Activated naive CD8-positive, alpha-beta T cell treated with anti-CD3 and anti-CD28 coated beads, Interleukin-2, amount 10 ng/mL, durations not matched to agents 7 days and 5 days (primary cell): ENCODE measurements around the gene CDH13. TPM values are rescaled to one million over a fixed set of nuclear protein-coding genes. Genes with fewer than 3 reads are reported as not detected.

ENCODE experiments used
- ATAC-seq: fragments of 150-1000 bp; cut with Tn5 transposase; one replicate; pipeline ENCODE4 v1.10.0; 2021; ENCODE audit warnings: low read depth, moderate library complexity
- POLR2A ChIA-PET: fragments of 350-600 bp; sonication (Branson Sonifier 250); formaldehyde crosslinking; loops from one replicate; lab custom pipeline; 2021; ENCODE audit warnings: antibody characterized with exemption; lab: Charles Lee
- DNase-seq: peaks from one replicate; pipeline ENCODE4 v3.0.0; 2021
- H3K27ac Mint-ChIP-seq: one replicate; pipeline ENCODE4 v1.8.0; 2022; ENCODE audit warnings: mild to moderate bottlenecking, mixed read lengths
- H3K27me3 Mint-ChIP-seq: one replicate; pipeline ENCODE4 v1.8.0; 2022; ENCODE audit warnings: mild to moderate bottlenecking, moderate library complexity, mixed read lengths
- H3K36me3 Mint-ChIP-seq: one replicate; pipeline ENCODE4 v1.8.0; 2021; ENCODE audit warnings: mild to moderate bottlenecking, mixed read lengths
- H3K4me1 Mint-ChIP-seq: one replicate; pipeline ENCODE4 v1.8.0; 2021; ENCODE audit warnings: mixed read lengths
- H3K4me3 Mint-ChIP-seq: one replicate; pipeline ENCODE4 v1.8.0; 2022; ENCODE audit warnings: mild to moderate bottlenecking, moderate library complexity, mixed read lengths
- H3K9me3 Mint-ChIP-seq: one replicate; pipeline ENCODE4 v1.8.0; 2021; ENCODE audit warnings: mixed read lengths
- total RNA-seq, 2 experiments: library from RNA; stranded (reverse); gene quantifications; one replicate each; pipeline ENCODE4 v1.2.3, GENCODE V29; 2021

CDH13 gene
- total RNA-seq, 2 experiments from 2014 or later = not detected

GRCh38 chr16:83348991-83349390 lies 722.2 kb downstream of the CDH13 start:
- ATAC-seq (no peak), DNase-seq (no peak)
- Mint-ChIP-seq H3K9me3 (no peaks in the 10 kb centered on the region), H3K4me1 (no peaks in the 10 kb centered on the region), H3K27me3 (no peaks in the 10 kb centered on the region), H3K4me3 (no peak overlapping the region), H3K36me3 (no peaks in the 10 kb centered on the region), H3K27ac (no peak overlapping the region)
- POLR2A ChIA-PET = no interaction called here

GRCh38 chr16:83350481-83350880 lies 723.7 kb downstream of the CDH13 start:
- DNase-seq (no peak), ATAC-seq (no peak)
- no peaks in the 10 kb centered on the region for H3K36me3 Mint-ChIP-seq
- POLR2A ChIA-PET = no interaction called here
- no peak overlapping the region for H3K4me3 Mint-ChIP-seq
- no peak overlapping the region for H3K27ac Mint-ChIP-seq
- H3K4me1 Mint-ChIP-seq = no peaks in the 10 kb centered on the region
- no peaks in the 10 kb centered on the region for H3K27me3 Mint-ChIP-seq
- H3K9me3 Mint-ChIP-seq = no peaks in the 10 kb centered on the region

GRCh38 chr16:83351846-83352245 lies 725.1 kb downstream of the CDH13 start:
- H3K27ac Mint-ChIP-seq = no peak overlapping the region
- no peaks in the 10 kb centered on the region for H3K4me1 Mint-ChIP-seq
- no peaks in the 10 kb centered on the region for H3K9me3 Mint-ChIP-seq
- POLR2A ChIA-PET = no interaction called here
- no peaks in the 10 kb centered on the region for H3K27me3 Mint-ChIP-seq
- DNase-seq = no peak
- H3K36me3 Mint-ChIP-seq = no peaks in the 10 kb centered on the region
- no peak for ATAC-seq
- H3K4me3 Mint-ChIP-seq = no peak overlapping the region

- DNase-seq (no peak), ATAC-seq (no peak)
- H3K4me1 Mint-ChIP-seq = no peaks in the 10 kb centered on the region
- H3K36me3 Mint-ChIP-seq = no peaks in the 10 kb centered on the region
- H3K27me3 Mint-ChIP-seq = no peaks in the 10 kb centered on the region
- H3K27ac Mint-ChIP-seq = no peak overlapping the region
- H3K4me3 Mint-ChIP-seq = no peak overlapping the region
- POLR2A ChIA-PET = no interaction called here
- no peaks in the 10 kb centered on the region for H3K9me3 Mint-ChIP-seq
These were observed 726.5 kb downstream of the CDH13 start for GRCh38 chr16:83353241-83353640.

- no peaks in the 10 kb centered on the region for H3K36me3 Mint-ChIP-seq
- H3K27ac Mint-ChIP-seq = no peak overlapping the region
- no peaks in the 10 kb centered on the region for H3K27me3 Mint-ChIP-seq
- ATAC-seq (no peak), DNase-seq (no peak)
- no peaks in the 10 kb centered on the region for H3K9me3 Mint-ChIP-seq
- no peak overlapping the region for H3K4me3 Mint-ChIP-seq
- POLR2A ChIA-PET = no interaction called here
- H3K4me1 Mint-ChIP-seq = no peaks in the 10 kb centered on the region
These were observed 727.2 kb downstream of the CDH13 start for GRCh38 chr16:83354015-83354414.

- POLR2A ChIA-PET = interaction anchor here (0.7 kb wide), 1 partner anchor 676 kb away, joined by 3 read pairs; no protein-coding TSS in a partner anchor
- Mint-ChIP-seq H3K27me3 (no peaks in the 10 kb centered on the region), H3K36me3 (no peaks in the 10 kb centered on the region), H3K9me3 (no peaks in the 10 kb centered on the region), H3K27ac (no peak overlapping the region), H3K4me1 (no peaks in the 10 kb centered on the region), H3K4me3 (no peak overlapping the region)
- DNase-seq = no peak
- no peak for ATAC-seq
These were observed 728.9 kb downstream of the CDH13 start for GRCh38 chr16:83355570-83356218.

GRCh38 chr16:83356266-83356665 lies 729.5 kb downstream of the CDH13 start:
- DNase-seq (no peak), ATAC-seq (no peak)
- POLR2A ChIA-PET = no interaction called here
- Mint-ChIP-seq H3K36me3 (no peaks in the 10 kb centered on the region), H3K27ac (no peak overlapping the region), H3K9me3 (no peaks in the 10 kb centered on the region), H3K4me3 (no peak overlapping the region), H3K4me1 (no peaks in the 10 kb centered on the region), H3K27me3 (no peaks in the 10 kb centered on the region)

GRCh38 chr16:83356986-83357385 lies 730.2 kb downstream of the CDH13 start:
- Mint-ChIP-seq H3K9me3 (no peaks in the 10 kb centered on the region), H3K36me3 (no peaks in the 10 kb centered on the region), H3K27ac (no peak overlapping the region), H3K27me3 (no peaks in the 10 kb centered on the region), H3K4me3 (no peak overlapping the region), H3K4me1 (no peaks in the 10 kb centered on the region)
- POLR2A ChIA-PET = no interaction called here
- DNase-seq (no peak), ATAC-seq (no peak)

GRCh38 chr16:83363521-83363920 lies 736.8 kb downstream of the CDH13 start:
- Mint-ChIP-seq H3K27ac (no peak overlapping the region), H3K36me3 (no peaks in the 10 kb centered on the region), H3K4me1 (no peaks in the 10 kb centered on the region), H3K9me3 (no peaks in the 10 kb centered on the region), H3K4me3 (no peak overlapping the region), H3K27me3 (no peaks in the 10 kb centered on the region)
- POLR2A ChIA-PET = no interaction called here
- ATAC-seq (no peak), DNase-seq (no peak)

- Mint-ChIP-seq H3K27ac (no peak overlapping the region), H3K27me3 (no peaks in the 10 kb centered on the region), H3K4me3 (no peak overlapping the region), H3K4me1 (no peaks in the 10 kb centered on the region), H3K36me3 (no peaks in the 10 kb centered on the region), H3K9me3 (peaks cover 1% of the 10 kb centered on the region)
- no peak for DNase-seq
- POLR2A ChIA-PET = no interaction called here
- ATAC-seq = no peak
These were observed 738.4 kb downstream of the CDH13 start for GRCh38 chr16:83365166-83365565.

GRCh38 chr16:83366228-83366627 lies 739.5 kb downstream of the CDH13 start:
- peaks cover 1% of the 10 kb centered on the region for H3K9me3 Mint-ChIP-seq

GRCh38 chr16:83374979-83375378 lies 748.2 kb downstream of the CDH13 start:
- no peaks in the 10 kb centered on the region for H3K27me3 Mint-ChIP-seq
- ATAC-seq = no peak

More at GRCh38 chr16:83366228-83366627, 739.5 kb downstream of the CDH13 start:
- H3K27ac Mint-ChIP-seq = no peak overlapping the region
- POLR2A ChIA-PET = no interaction called here
- H3K4me3 Mint-ChIP-seq = no peak overlapping the region
- ATAC-seq = no peak
- no peaks in the 10 kb centered on the region for H3K36me3 Mint-ChIP-seq
- H3K27me3 Mint-ChIP-seq = no peaks in the 10 kb centered on the region
- H3K4me1 Mint-ChIP-seq = no peaks in the 10 kb centered on the region
- DNase-seq = no peak

GRCh38 chr16:83389751-83390150 lies 763.0 kb downstream of the CDH13 start:
- Mint-ChIP-seq H3K36me3 (no peaks in the 10 kb centered on the region), H3K27me3 (peaks cover 2% of the 10 kb centered on the region), H3K4me3 (no peak overlapping the region), H3K4me1 (no peaks in the 10 kb centered on the region), H3K27ac (no peak overlapping the region), H3K9me3 (peaks cover 4% of the 10 kb centered on the region)
- POLR2A ChIA-PET = no interaction called here
- DNase-seq (no peak), ATAC-seq (no peak)

More at GRCh38 chr16:83374979-83375378, 748.2 kb downstream of the CDH13 start:
- no peak for DNase-seq
- POLR2A ChIA-PET = no interaction called here
- Mint-ChIP-seq H3K27ac (no peak overlapping the region), H3K4me1 (no peaks in the 10 kb centered on the region), H3K4me3 (no peak overlapping the region), H3K36me3 (no peaks in the 10 kb centered on the region), H3K9me3 (no peaks in the 10 kb centered on the region)

GRCh38 chr16:83390759-83391158 lies 764.0 kb downstream of the CDH13 start:
- DNase-seq = no peak
- H3K36me3 Mint-ChIP-seq = no peaks in the 10 kb centered on the region
- H3K4me3 Mint-ChIP-seq = no peak overlapping the region
- ATAC-seq = no peak
- H3K27me3 Mint-ChIP-seq = peaks cover 2% of the 10 kb centered on the region
- H3K9me3 Mint-ChIP-seq = peaks cover 4% of the 10 kb centered on the region
- H3K4me1 Mint-ChIP-seq = no peaks in the 10 kb centered on the region
- POLR2A ChIA-PET = no interaction called here
- H3K27ac Mint-ChIP-seq = no peak overlapping the region
